A673 (cell line): ENCODE data around the gene ZBTB2. TPM values are rescaled to one million over a fixed set of nuclear protein-coding genes. Genes with fewer than 3 reads are reported as not detected.

Experiments
- BruUV-seq: library from RNA; stranded (reverse); fragments of 400-500 nt; replicated peaks from 2 replicates; lab custom pipeline; 2021; lab: Mats Ljungman, UMichigan
- CTCF ChIA-PET: fragments of 300-600 bp; sonication (Branson Sonifier 250); formaldehyde crosslinking; loops from one replicate; lab custom pipeline; 2022; ENCODE audit warnings: antibody characterized with exemption; lab: Charles Lee
- POLR2A ChIA-PET: fragments of 300-600 bp; sonication (Branson Sonifier 250); formaldehyde crosslinking; loops from one replicate; lab custom pipeline; 2022; ENCODE audit warnings: antibody characterized with exemption; ENCODE audit not compliant: low non-redundant PET; lab: Charles Lee
- DNase-seq: peaks from one replicate; pipeline ENCODE4 v3.0.0-alpha.2; 2015; ENCODE audit warnings: low spot score
- H3K27ac ChIP-seq: fragments of 200-600 bp; sonication (generic); 2 replicates; pipeline ENCODE4 v1.5.1; 2016; ENCODE audit warnings: mixed run types, low read depth, mild to moderate bottlenecking, mixed read lengths, antibody characterized with exemption, low read length; ENCODE audit not compliant: poor library complexity, severe bottlenecking
- H3K27me3 ChIP-seq: fragments of 200-600 bp; sonication (generic); replicated peaks from 2 replicates; pipeline ENCODE4 v1.6.1; 2017; ENCODE audit warnings: mixed run types, low read depth, mild to moderate bottlenecking, mixed read lengths, antibody characterized with exemption, low read length; ENCODE audit not compliant: insufficient read depth, poor library complexity
- H3K36me3 ChIP-seq: fragments of 200-600 bp; sonication (generic); 2 replicates; pipeline ENCODE4 v1.6.1; 2016; ENCODE audit warnings: mixed run types, mild to moderate bottlenecking, mixed read lengths, antibody characterized with exemption, low read length; ENCODE audit not compliant: insufficient read depth, poor library complexity, severe bottlenecking
- H3K4me1 ChIP-seq: fragments of 200-600 bp; sonication (generic); 2 replicates; pipeline ENCODE4 v1.6.1; 2017; ENCODE audit warnings: mixed run types, mild to moderate bottlenecking, mixed read lengths, antibody characterized with exemption, low read length; ENCODE audit not compliant: insufficient read depth, poor library complexity, severe bottlenecking
- H3K4me3 ChIP-seq: fragments of 200-600 bp; sonication (generic); 2 replicates; pipeline ENCODE4 v1.5.1; 2016; ENCODE audit warnings: low read depth, mixed run types, mild to moderate bottlenecking, mixed read lengths, low read length; ENCODE audit not compliant: poor library complexity, severe bottlenecking
- H3K9me3 ChIP-seq: fragments of 200-600 bp; sonication (generic); 2 replicates; pipeline ENCODE4 v1.6.1; 2016; ENCODE audit warnings: mixed run types, low read depth, mild to moderate bottlenecking, mixed read lengths, antibody characterized with exemption, low read length; ENCODE audit not compliant: poor library complexity, severe bottlenecking
- EZH2 ChIP-seq: fragments of 200-600 bp; sonication (generic); IDR thresholded peaks from 2 replicates; pipeline ENCODE4 v1.6.1; 2017; ENCODE audit warnings: borderline replicate concordance, low read depth, mild to moderate bottlenecking, mixed read lengths, antibody characterized with exemption, low read length; ENCODE audit not compliant: poor library complexity, severe bottlenecking
- intact Hi-C: fragments of 100-400 bp; cut with micrococcal nuclease; formaldehyde crosslinking; loops from one replicate; pipeline ENCODE4 v1.10.0; 2022; ENCODE audit not compliant: unreplicated experiment
- total RNA-seq: library from RNA; stranded (reverse); gene quantifications from 2 replicates; pipeline ENCODE4 v1.2.3, GENCODE V29; 2021
- TF ChIP-seq, protein P1 (sequence below): fragments of 300-800, 200-600 bp; sonication (generic); conservative IDR thresholded peaks from 2 replicates; pipeline ENCODE4 v1.5.1; 2017; ENCODE audit warnings: low read depth, mild to moderate bottlenecking, antibody characterized with exemption, low read length, moderate library complexity, mixed read lengths

ZBTB2 gene
- total RNA-seq, 1 experiment from 2014 or later, result 24.0 TPM

DNA sequence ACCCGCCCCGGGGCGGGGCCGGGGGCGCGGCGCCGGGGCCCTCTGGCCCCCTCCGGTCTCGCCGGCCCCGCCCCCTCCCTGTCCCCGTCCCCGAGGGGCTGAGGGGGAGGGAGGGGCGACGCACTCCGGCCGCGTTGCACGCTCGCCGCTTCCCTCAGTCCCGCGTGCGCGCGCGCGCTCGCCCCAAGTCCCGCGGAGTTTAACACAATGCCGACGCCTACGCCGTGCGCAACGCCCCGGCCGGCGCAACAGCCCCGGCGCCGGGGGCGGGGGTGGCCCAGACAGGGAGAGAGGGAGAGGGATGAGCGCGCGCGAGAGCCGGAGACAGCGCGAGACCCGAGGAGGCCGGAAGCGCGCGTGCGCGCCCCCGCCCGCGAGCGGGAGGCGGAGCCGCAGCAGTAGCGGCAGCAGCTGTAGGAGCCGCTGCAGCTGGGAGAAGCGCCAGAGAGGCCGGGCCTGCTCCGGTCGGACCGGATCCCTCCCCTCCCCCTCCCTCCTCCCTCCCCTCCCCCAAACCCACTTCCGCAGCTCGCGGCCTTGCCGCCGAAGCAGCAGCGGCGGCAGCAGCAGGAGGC is 996 bp downstream of the ZBTB2 start:
- Histone ChIP-seq H3K9me3 (no peaks in the 10 kb centered on the region), H3K4me3 (peak overlapping the region; percentile 97), H3K27ac (peak overlapping the region; percentile 99), H3K27me3 (no peaks in the 10 kb centered on the region), H3K4me1 (peaks cover 31% of the 10 kb centered on the region), H3K36me3 (peaks cover 9% of the 10 kb centered on the region)
- BruUV-seq, result no TSS peak
- DNase-seq, result peak; percentile 100
- ChIA-PET POLR2A (no interaction called here), CTCF (interaction anchor here (0.7 kb wide), 1 partner anchor 149 kb away, joined by 3 read pairs; no protein-coding TSS in a partner anchor)
- no peak for TF ChIP-seq EZH2
- TF ChIP-seq, protein P1, sequence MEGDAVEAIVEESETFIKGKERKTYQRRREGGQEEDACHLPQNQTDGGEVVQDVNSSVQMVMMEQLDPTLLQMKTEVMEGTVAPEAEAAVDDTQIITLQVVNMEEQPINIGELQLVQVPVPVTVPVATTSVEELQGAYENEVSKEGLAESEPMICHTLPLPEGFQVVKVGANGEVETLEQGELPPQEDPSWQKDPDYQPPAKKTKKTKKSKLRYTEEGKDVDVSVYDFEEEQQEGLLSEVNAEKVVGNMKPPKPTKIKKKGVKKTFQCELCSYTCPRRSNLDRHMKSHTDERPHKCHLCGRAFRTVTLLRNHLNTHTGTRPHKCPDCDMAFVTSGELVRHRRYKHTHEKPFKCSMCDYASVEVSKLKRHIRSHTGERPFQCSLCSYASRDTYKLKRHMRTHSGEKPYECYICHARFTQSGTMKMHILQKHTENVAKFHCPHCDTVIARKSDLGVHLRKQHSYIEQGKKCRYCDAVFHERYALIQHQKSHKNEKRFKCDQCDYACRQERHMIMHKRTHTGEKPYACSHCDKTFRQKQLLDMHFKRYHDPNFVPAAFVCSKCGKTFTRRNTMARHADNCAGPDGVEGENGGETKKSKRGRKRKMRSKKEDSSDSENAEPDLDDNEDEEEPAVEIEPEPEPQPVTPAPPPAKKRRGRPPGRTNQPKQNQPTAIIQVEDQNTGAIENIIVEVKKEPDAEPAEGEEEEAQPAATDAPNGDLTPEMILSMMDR, result no peak
- intact Hi-C loops, result no loop called here

DNA sequence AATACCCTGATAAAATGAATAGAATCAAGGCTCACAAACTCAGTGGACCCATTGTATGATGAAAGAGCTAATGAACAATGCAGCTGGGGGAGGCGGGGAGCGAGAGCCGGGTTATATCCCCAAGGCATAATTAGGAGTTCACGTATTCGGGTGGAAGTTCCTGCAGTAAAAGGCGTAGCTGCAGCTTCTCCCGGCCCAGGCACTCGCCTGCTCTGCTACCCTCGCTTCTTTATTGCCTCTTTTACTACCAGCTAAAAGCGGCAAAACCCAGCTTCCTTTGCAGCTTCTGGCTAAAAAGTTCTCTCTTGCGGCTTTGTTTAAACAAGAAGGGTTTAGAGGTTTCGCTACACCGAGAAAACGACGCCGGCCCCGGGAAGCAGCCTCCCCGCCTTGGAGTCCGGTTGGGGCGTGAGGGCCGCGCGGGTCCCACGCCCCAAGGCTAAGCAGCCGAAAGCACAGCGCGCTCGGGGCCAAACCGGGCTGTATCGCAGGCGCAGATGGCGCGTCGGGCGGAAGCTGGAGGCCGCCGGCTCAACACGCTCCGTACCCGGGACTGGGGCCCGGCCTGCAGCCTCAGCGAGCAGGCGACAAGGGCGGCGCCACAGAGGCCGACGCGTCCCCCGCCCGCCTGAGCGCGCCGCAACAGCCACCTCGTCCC is 1.6 kb downstream of the ZBTB2 start:
- Histone ChIP-seq H3K27me3 (no peaks in the 10 kb centered on the region), H3K9me3 (no peaks in the 10 kb centered on the region), H3K4me3 (peak overlapping the region; percentile 97), H3K27ac (peak overlapping the region; percentile 99), H3K4me1 (peaks cover 31% of the 10 kb centered on the region), H3K36me3 (peaks cover 9% of the 10 kb centered on the region)
- intact Hi-C loops, result no loop called here
- peak; percentile 83 for DNase-seq
- POLR2A ChIA-PET, result no interaction called here
- no TSS peak for BruUV-seq
- TF ChIP-seq EZH2, result no peak
- TF ChIP-seq, protein P1, result no peak
- CTCF ChIA-PET, result interaction anchor here (0.5 to 0.8 kb wide), 2 partner anchors 49 to 971 kb away, joined by 4 to 5 read pairs; no protein-coding TSS in a partner anchor

DNA sequence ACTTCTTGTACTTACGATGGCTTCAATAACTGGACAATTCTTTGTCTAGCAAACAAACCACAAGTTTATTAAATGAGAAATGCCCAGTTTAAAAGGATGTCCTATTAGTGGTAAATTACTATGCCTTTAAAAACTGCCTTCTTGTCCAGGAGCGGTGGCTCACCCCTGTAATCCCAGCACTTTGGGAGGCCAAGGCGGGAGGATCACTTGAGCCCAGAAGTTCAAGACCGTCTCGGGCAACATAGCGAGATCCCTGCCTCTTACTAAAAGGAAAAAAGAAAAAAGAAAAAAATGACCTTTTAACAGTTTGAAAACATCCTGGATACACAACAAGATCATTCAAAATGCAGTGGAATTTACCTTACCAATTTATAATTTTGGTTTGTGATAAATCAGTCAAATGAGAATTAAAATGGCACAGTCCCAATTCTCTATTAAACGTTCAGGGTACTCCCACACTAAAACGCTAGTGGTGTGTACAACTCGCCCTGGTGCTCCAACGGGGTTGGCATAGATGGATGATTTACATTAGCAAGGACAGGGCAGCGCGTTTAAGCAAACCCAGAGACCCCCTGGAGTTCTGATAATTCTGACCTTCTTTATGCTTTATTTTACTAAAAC is 2.3 kb downstream of the ZBTB2 start:
- DNase-seq, result no peak
- peaks cover 8% of the 10 kb centered on the region for H3K36me3 ChIP-seq
- no peaks in the 10 kb centered on the region for H3K9me3 ChIP-seq
- H3K27me3 ChIP-seq, result no peaks in the 10 kb centered on the region
- H3K27ac ChIP-seq, result peak overlapping the region; percentile 99
- H3K4me1 ChIP-seq, result peaks cover 35% of the 10 kb centered on the region
- ChIA-PET CTCF (interaction anchor here (0.5 to 0.8 kb wide), 2 partner anchors 48 to 971 kb away, joined by 4 to 5 read pairs; no protein-coding TSS in a partner anchor), POLR2A (no interaction called here)
- TSS peak; percentile 54 for BruUV-seq
- intact Hi-C loops, result no loop called here
- peak overlapping the region; percentile 97 for H3K4me3 ChIP-seq
- TF ChIP-seq EZH2, result no peak
- TF ChIP-seq, protein P1, result no peak
